GM12878 (cell line): ENCODE measurements around the gene ACSL1.

ENCODE experiments used
- CEBPB ChIP-seq, 2 experiments: fragments of 150-350 bp in 1 of 2; IDR thresholded peaks; 2 replicates each; pipeline ENCODE4 v1.6.1; 2012 to 2014; ENCODE audit warnings: low read depth in 2 of 2, low read length in 2 of 2, borderline replicate concordance in 1 of 2, inconsistent platforms in 1 of 2
- ZBTB4 ChIP-seq: fragments of 450-650 bp; formaldehyde crosslinking; IDR thresholded peaks from 2 replicates; pipeline ENCODE4 v1.4.0; 2022; ENCODE audit warnings: mild to moderate bottlenecking, moderate library complexity

- TF ChIP-seq ZBTB4 (no peak), CEBPB (IDR thresholded peaks at IDR 0.05; ENCODE audit: borderline replicate concordance in 1 of 2, low read depth in 2 of 2, low read length in 2 of 2) (no peak)
These were observed 78.5 kb downstream of the ACSL1 start for GRCh38 chr4:184747034-184747830.
